K562 (cell line): ENCODE data around the gene GYPC. TPM values are rescaled to one million over a fixed set of nuclear protein-coding genes. Genes with fewer than 3 reads are reported as not detected.

Experiments used
- ATAC-seq: fragments of 200-7000 bp; cut with Tn5 transposase; 3 replicates; pipeline ENCODE4 v1.9.1; 2020; ENCODE audit warnings: moderate library complexity
- BruUV-seq: library from RNA; stranded (reverse); fragments of 400-500 nt; replicated peaks from 2 replicates; lab custom pipeline; 2021; lab: Mats Ljungman, UMichigan
- CTCF ChIA-PET: fragments of 300-600 bp; formaldehyde crosslinking; extraction: SDS; loops from one replicate; lab custom pipeline; 2021; ENCODE audit warnings: low intra/inter-chr PET ratio; lab: Yijun Ruan, JAX
- POLR2A ChIA-PET: fragments of 300-600, 350-650 bp; sonication (Branson Sonifier 250); formaldehyde crosslinking; extraction: SDS; loops from one replicate; lab custom pipeline; 2021; ENCODE audit warnings: antibody characterized with exemption, inconsistent platforms; lab: Yijun Ruan, JAX
- DNase-seq, 4 experiments: peaks; one replicate each; pipeline versions ENCODE4 v3.0.0 to v3.0.0-alpha.2; 2011 to 2018; ENCODE audit warnings: low spot score in 3 of 4, mixed read lengths in 3 of 4; ENCODE audit errors: extremely low read depth in 1 of 4
- FAIRE-seq: peaks from 2 replicates; lab custom pipeline; 2011; peaks lifted over from hg19 to GRCh38; lab: Jason Lieb, UNC
- H2AFZ ChIP-seq: 2 replicates; pipeline ENCODE4 v1.6.0; 2011; ENCODE audit warnings: low read depth, low read length, control low read depth, inconsistent platforms
- H3K27ac ChIP-seq: fragments of 200-600 bp; 3 replicates; pipeline ENCODE4 v1.8.0; 2011; ENCODE audit warnings: low read depth, mild to moderate bottlenecking, control low read depth, inconsistent platforms, low read length, moderate library complexity, mixed read lengths; ENCODE audit errors: extremely low read depth
- H3K27me3 ChIP-seq, 2 experiments: fragments of 300-600 bp in 1 of 2; 2 replicates in 1 of 2; 3 replicates in 1 of 2; pipeline versions ENCODE4 v1.6.0 to v1.8.0; 2011; ENCODE audit warnings: inconsistent platforms in 2 of 2, low read length in 2 of 2, mild to moderate bottlenecking in 1 of 2, mixed read lengths in 1 of 2, moderate library complexity in 1 of 2; ENCODE audit not compliant: control insufficient read depth in 2 of 2, insufficient read depth in 2 of 2
- H3K36me3 ChIP-seq: fragments of 300-600 bp; 3 replicates; pipeline ENCODE4 v1.8.0; 2011; ENCODE audit warnings: mild to moderate bottlenecking, low read length, inconsistent platforms; ENCODE audit not compliant: control insufficient read depth, insufficient read depth
- H3K4me1 ChIP-seq, 2 experiments: fragments of 200-600 bp in 1 of 2; replicated peaks in 1 of 2; 2 replicates in 1 of 2; 3 replicates in 1 of 2; pipeline versions ENCODE4 v1.5.1 to v1.8.0; 2011; ENCODE audit warnings: inconsistent platforms in 2 of 2, low read length in 2 of 2, mild to moderate bottlenecking in 1 of 2, mixed read lengths in 1 of 2, moderate library complexity in 1 of 2; ENCODE audit not compliant: control insufficient read depth in 2 of 2, insufficient read depth in 2 of 2
- H3K4me2 ChIP-seq: 2 replicates; pipeline ENCODE4 v1.6.1; 2011; ENCODE audit warnings: low read length, control low read depth, inconsistent platforms, mixed read lengths; ENCODE audit not compliant: insufficient read depth
- H3K4me3 ChIP-seq: fragments of 200-600 bp; sonication (generic), shearing (Covaris generic); 2 replicates; pipeline ENCODE4 v1.5.1; 2016; ENCODE audit warnings: control low read depth, inconsistent platforms
- H3K79me2 ChIP-seq: fragments of 200-600 bp; 3 replicates; pipeline ENCODE4 v1.8.0; 2011; ENCODE audit warnings: low read length, inconsistent platforms; ENCODE audit not compliant: control insufficient read depth, insufficient read depth
- H3K9ac ChIP-seq, 2 experiments: 2 replicates each; pipeline versions ENCODE4 v1.6.0 to v1.6.1; 2011; ENCODE audit warnings: low read depth in 2 of 2, low read length in 2 of 2, control low read depth in 1 of 2, inconsistent platforms in 1 of 2, mild to moderate bottlenecking in 1 of 2, mixed read lengths in 1 of 2; ENCODE audit not compliant: insufficient read depth in 1 of 2
- H3K9me1 ChIP-seq: one replicate; pipeline ENCODE4 v1.6.0; 2011; ENCODE audit warnings: inconsistent platforms, mild to moderate bottlenecking, low read length, moderate library complexity; ENCODE audit not compliant: control insufficient read depth, insufficient read depth
- H3K9me3 ChIP-seq: replicated peaks from 2 replicates; pipeline ENCODE4 v1.5.1; 2011; ENCODE audit warnings: low read depth, low read length, inconsistent platforms; ENCODE audit not compliant: control insufficient read depth, insufficient read depth
- H4K20me1 ChIP-seq: replicated peaks from 2 replicates; pipeline ENCODE4 v1.6.1; 2011; ENCODE audit warnings: low read length, inconsistent platforms, mixed read lengths; ENCODE audit not compliant: control insufficient read depth, insufficient read depth
- C11orf30 ChIP-seq: fragments of 450-650 bp; IDR thresholded peaks from 2 replicates; pipeline ENCODE4 v1.6.1; 2016; ENCODE audit warnings: low read depth, mild to moderate bottlenecking
- GMEB1 ChIP-seq: fragments of 250-450 bp; sonication (Bioruptor Pico); IDR thresholded peaks from 2 replicates; pipeline ENCODE4 v1.4.0; 2020; ENCODE audit warnings: mild to moderate bottlenecking
- HOXB6 ChIP-seq: fragments of 250-450 bp; sonication (Bioruptor Pico); IDR thresholded peaks from 2 replicates; pipeline ENCODE4 v1.5.1; 2022; ENCODE audit warnings: mild to moderate bottlenecking, borderline replicate concordance
- MAFG ChIP-seq: fragments of 450-650 bp; conservative IDR thresholded peaks from 2 replicates; pipeline ENCODE4 v1.6.1; 2016; ENCODE audit warnings: missing genetic modification characterization, missing compliant biosample characterization
- ZNF316 ChIP-seq: fragments of 450-650 bp; IDR thresholded peaks from 2 replicates; pipeline ENCODE4 v1.6.1; 2016
- WGBS: fragments of 100-300 bp; shearing (Covaris generic); methylation state at CpG from one replicate; pipeline ENCODE4 v1.1.6; 2016; ENCODE audit warnings: low coverage, mixed read lengths; ENCODE audit not compliant: insufficient coverage; ENCODE audit errors: missing lambda C conversion rate; 5-methylcytosine and 5-hydroxymethylcytosine counted together
- in situ Hi-C: fragments of 300-500 bp; cut with MboI; formaldehyde crosslinking; loops from 4 replicates; pipeline ENCODE4 v1.15.0; 2018; ENCODE audit warnings: inconsistent platforms, mixed read lengths
- intact Hi-C: fragments of 100-400 bp; cut with micrococcal nuclease; formaldehyde crosslinking; loops from 2 replicates; pipeline ENCODE4 v1.14.2; 2022
- polyA plus RNA-seq, 8 experiments: library from polyadenylated mRNA; depleted of rRNA in 4 of 8; stranded (reverse) in 5 of 8; unstranded in 3 of 8; fragments of >200 nt; fragmentation: Nextera tagmentation in 2 of 8; fragmentation: Illumina TruSeq in 1 of 8; extraction: Ambion mirVana in 2 of 8; extraction: Trizol in 1 of 8; gene quantifications; 2 replicates each; pipeline versions ENCODE4 v1.2.1 to v1.2.3, GENCODE V29; 2011 to 2014; ENCODE audit warnings: inconsistent platforms in 1 of 8, missing spikeins in 1 of 8
- total RNA-seq, 7 experiments: library from RNA; depleted of rRNA in 6 of 7; stranded (reverse); fragments of >200 nt in 6 of 7; fragmentation: Illumina TruSeq in 2 of 7; extraction: Trizol in 2 of 7; gene quantifications; 2 replicates each; pipeline versions ENCODE4 v1.2.1 to v1.2.3, GENCODE V29; 2011 to 2021; ENCODE audit warnings: low replicate concordance in 1 of 7
- TF ChIP-seq, protein P1 (sequence below): fragments of 450-650 bp; IDR thresholded peaks from 2 replicates; pipeline ENCODE4 v1.6.1; 2018; ENCODE audit warnings: mild to moderate bottlenecking, low read depth; ENCODE audit not compliant: partially characterized antibody
- TF ChIP-seq, protein P2 (sequence below): fragments of 450-650 bp; IDR thresholded peaks from one replicate; pipeline ENCODE4 v1.6.1; 2018; ENCODE audit warnings: mild to moderate bottlenecking, moderate library complexity; ENCODE audit not compliant: partially characterized antibody

GYPC gene
- total and polyA plus RNA-seq, 9 of the 15 experiments (the other 6 are each of a cell fraction or from before 2014, with no cell fraction given), result 50.6 to 282 (median 194) TPM

GRCh38 chr2:126744640-126745039, 88.7 kb downstream of the GYPC start:
- no peaks in the 10 kb centered on the region for H3K36me3 ChIP-seq
- ChIA-PET POLR2A (no interaction called here), CTCF (no interaction called here)
- H3K27ac ChIP-seq, result no peak overlapping the region
- ATAC-seq, result no peak
- no peaks in the 10 kb centered on the region for H4K20me1 ChIP-seq
- WGBS, result 6% methylated on average over 3 of the region's 3 CpGs
- no peak for DNase-seq
- H3K4me2 ChIP-seq, result no peak overlapping the region
- no peaks in the 10 kb centered on the region for H3K9me1 ChIP-seq
- H3K4me1 ChIP-seq, result no peaks in the 10 kb centered on the region; a peak in 2 of 5 replicates
- H2AFZ ChIP-seq, result no peak overlapping the region
- no peak overlapping the region for H3K9ac ChIP-seq
- H3K79me2 ChIP-seq, result no peaks in the 10 kb centered on the region
- peaks cover 0 to 14% of the 10 kb centered on the region in 2 experiments; a peak in 1 of 5 replicates for H3K27me3 ChIP-seq
- BruUV-seq, result no TSS peak
- intact Hi-C loops, result loop anchor here (5.0 kb wide), 1 partner anchor 127 kb away; no protein-coding TSS in a partner anchor
- no peak for FAIRE-seq
- in situ Hi-C loops, result no loop called here
- H3K9me3 ChIP-seq, result no peaks in the 10 kb centered on the region
- H3K4me3 ChIP-seq, result no peak overlapping the region
- no peak for TF ChIP-seq HOXB6
- TF ChIP-seq GMEB1 (CRISPR knock-in tag), result no peak
- peak; percentile 58; the same call in 1 of the 2 replicates for TF ChIP-seq MAFG
- TF ChIP-seq, protein P1, sequence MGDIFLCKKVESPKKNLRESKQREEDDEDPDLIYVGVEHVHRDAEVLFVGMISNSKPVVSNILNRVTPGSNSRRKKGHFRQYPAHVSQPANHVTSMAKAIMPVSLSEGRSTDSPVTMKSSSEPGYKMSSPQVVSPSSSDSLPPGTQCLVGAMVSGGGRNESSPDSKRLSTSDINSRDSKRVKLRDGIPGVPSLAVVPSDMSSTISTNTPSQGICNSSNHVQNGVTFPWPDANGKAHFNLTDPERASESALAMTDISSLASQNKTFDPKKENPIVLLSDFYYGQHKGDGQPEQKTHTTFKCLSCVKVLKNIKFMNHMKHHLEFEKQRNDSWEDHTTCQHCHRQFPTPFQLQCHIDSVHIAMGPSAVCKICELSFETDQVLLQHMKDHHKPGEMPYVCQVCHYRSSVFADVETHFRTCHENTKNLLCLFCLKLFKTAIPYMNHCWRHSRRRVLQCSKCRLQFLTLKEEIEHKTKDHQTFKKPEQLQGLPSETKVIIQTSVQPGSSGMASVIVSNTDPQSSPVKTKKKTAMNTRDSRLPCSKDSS, result no peak
- peak; percentile 58 for TF ChIP-seq ZNF316
- peak; percentile 54; the same call in 1 of the 2 replicates for TF ChIP-seq C11orf30
- TF ChIP-seq, protein P2, sequence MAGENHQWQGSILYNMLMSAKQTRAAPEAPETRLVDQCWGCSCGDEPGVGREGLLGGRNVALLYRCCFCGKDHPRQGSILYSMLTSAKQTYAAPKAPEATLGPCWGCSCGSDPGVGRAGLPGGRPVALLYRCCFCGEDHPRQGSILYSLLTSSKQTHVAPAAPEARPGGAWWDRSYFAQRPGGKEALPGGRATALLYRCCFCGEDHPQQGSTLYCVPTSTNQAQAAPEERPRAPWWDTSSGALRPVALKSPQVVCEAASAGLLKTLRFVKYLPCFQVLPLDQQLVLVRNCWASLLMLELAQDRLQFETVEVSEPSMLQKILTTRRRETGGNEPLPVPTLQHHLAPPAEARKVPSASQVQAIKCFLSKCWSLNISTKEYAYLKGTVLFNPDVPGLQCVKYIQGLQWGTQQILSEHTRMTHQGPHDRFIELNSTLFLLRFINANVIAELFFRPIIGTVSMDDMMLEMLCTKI, result no peak
